Ecto neural progenitor cell (in vitro differentiated cells): Measurements from ENCODE around the gene DDX49.
"Not testable (repeated sequence)": the region's sequence is repeated elsewhere in the genome, so short reads cannot be mapped to it uniquely, and the experiment has no call there.

Experiments used
- DNase-seq: peaks from one replicate; pipeline ENCODE4 v3.0.0-alpha.2; 2018; ENCODE audit warnings: low spot score

The DDX49 gene

GRCh38 chr19:18910801-18911436, 8.6 kb upstream of the DDX49 start:
- DNase-seq = no peak

- DNase-seq = no peak
Measured at GRCh38 chr19:18912933-18913332, 6.6 kb upstream of the DDX49 start.

- DNase-seq = no peak
Measured at GRCh38 chr19:18913466-18913865, 6.0 kb upstream of the DDX49 start.

DNA sequence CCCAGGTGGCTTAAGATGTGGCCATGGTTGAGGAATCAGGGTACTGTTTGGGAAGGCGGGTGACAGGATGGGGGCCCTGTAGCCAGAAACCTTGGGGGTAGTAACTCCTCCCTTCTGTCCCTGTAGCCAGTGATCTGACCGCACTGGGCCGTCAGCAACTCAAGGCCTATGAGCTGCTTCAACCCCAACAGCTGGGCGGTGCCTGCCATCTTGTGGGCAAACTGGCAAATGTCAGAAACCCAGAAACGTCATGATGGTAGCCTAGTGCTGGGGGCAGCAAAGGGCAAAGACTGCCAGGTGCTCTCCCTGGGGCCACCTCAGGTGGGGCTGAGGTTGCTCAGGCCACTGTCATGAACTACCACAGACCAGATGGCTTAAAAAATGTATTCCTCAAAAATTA, 3.9 kb upstream of the DDX49 start:
- DNase-seq = no peak

DNA sequence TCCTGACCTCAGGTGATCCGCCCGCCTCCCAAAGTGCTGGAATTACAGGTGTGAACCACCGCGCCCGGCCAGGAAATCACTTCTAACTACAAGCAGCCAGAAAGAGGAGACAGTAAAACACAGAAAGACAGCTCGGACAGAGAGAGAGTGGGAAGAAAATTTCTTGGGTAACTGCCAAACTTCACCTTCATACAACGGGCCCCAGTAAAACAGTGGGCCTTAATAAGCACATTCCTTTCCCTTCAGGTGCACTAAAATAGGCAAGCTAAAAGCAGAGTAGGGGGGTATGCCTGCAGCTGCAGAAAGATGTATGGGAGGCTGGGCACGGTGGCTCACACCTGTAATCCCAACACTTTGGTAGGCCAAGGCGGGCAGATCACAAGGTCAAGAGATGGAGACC, 1.9 kb upstream of the DDX49 start:
- not testable (repeated sequence) for DNase-seq

- DNase-seq = no peak
Measured at GRCh38 chr19:18919900-18920214, 342 bp downstream of the DDX49 start.

GRCh38 chr19:18920400-18920799, 885 bp downstream of the DDX49 start:
- no peak for DNase-seq

DNA sequence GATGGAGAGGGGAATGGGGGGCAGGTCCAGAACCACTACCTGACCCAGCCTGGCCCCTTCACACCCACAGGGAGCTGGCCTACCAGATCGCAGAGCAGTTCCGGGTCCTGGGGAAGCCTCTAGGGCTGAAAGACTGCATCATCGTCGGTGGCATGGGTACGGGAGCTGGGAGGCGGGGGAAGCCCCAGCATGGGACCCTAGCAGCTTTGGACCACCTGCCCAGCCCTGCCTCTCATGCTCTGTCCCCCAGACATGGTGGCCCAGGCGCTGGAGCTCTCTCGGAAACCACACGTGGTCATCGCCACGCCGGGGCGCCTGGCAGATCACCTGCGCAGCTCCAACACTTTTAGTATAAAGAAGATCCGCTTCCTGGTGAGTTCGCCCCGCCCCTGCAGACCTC, 2.1 kb downstream of the DDX49 start:
- no peak for DNase-seq

DNA sequence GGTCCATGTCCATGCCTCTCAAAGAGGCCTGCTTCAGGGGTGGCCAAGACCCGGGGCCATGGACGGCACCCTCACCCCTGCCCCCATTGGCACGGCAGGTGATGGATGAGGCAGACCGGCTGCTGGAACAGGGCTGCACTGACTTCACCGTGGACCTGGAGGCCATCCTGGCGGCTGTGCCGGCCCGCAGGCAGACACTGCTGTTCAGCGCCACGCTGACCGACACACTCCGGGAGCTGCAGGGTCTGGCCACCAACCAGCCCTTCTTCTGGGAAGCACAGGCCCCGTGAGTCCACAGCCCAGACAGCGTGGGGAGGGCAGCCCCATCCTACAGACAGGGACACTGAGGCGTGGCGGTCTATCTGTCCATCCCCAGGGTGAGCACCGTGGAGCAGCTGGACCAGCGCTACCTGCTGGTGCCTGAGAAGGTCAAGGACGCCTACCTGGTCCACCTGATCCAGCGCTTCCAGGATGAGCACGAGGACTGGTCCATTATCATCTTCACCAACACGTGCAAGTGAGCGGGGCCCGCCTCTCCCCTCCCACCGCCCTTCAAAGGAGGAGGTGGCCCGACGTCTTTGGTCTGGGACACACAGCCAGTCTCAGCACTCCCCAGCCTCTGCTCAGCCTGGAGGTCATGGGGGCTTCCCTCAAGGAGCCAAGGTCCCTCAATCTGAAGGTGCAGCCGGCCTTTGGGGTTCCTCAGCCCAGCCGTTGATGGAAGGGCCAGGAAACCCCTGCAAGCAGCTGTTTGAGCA, 2.9 kb downstream of the DDX49 start:
- DNase-seq = no peak

- no peak for DNase-seq
Measured at GRCh38 chr19:18924684-18925213, 5.2 kb downstream of the DDX49 start.

DNA sequence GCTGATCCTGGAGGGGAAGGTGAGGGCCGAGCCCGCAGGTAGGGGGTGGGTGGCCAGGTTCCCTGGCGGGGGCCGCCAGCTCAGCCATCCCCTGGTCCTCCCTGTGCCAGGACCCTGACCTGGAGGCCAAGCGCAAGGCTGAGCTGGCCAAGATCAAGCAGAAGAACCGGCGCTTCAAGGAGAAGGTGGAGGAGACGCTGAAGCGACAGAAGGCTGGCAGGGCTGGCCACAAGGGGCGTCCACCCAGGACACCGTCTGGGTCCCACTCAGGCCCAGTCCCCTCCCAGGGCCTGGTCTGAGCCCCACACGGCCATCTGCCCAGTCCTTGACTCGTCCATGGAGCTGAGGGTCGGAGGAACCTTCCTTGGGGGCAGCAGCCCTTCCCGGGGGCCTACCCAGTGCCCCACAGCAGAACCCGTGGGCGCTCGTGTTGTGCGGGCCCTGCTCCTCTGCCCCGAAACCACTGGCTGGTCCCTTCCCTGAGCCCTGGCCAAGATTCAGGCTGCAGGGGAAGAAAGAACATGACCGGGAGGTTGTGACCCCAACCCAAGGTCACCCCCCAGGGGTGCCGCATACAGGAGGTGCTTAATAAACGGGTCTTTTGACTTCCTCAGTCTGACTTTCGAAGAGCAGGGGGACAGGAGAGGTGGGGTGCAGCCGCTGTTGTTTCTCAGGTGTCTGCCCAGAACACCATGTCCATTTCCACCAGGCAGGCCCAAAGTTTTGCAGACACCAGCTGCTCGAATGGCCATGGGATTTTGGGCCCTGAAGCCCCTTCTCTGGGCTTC, 8.7 kb downstream of the DDX49 start:
- DNase-seq = peak; percentile 40

DNA sequence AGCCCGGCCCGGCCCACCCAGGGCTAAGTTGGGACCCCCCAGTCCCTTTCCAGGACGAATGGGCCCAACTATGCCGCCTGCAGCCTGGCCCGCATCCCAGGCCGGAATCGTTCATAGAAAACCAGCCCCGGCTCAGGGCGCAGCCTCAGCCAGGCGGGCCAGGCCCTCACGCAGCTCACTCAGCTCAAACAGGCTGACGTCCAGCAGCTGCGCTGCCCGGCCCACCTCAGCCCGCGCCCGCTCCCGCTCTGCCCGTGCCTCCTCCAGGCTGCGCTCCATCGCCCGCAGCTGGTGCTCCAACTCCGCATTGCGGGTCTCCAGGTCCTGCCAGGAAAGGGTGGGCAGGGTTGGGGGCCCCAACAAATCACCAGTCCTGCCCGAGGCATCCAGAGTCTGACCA, 9.8 kb downstream of the DDX49 start:
- peak; percentile 41 for DNase-seq

DNA sequence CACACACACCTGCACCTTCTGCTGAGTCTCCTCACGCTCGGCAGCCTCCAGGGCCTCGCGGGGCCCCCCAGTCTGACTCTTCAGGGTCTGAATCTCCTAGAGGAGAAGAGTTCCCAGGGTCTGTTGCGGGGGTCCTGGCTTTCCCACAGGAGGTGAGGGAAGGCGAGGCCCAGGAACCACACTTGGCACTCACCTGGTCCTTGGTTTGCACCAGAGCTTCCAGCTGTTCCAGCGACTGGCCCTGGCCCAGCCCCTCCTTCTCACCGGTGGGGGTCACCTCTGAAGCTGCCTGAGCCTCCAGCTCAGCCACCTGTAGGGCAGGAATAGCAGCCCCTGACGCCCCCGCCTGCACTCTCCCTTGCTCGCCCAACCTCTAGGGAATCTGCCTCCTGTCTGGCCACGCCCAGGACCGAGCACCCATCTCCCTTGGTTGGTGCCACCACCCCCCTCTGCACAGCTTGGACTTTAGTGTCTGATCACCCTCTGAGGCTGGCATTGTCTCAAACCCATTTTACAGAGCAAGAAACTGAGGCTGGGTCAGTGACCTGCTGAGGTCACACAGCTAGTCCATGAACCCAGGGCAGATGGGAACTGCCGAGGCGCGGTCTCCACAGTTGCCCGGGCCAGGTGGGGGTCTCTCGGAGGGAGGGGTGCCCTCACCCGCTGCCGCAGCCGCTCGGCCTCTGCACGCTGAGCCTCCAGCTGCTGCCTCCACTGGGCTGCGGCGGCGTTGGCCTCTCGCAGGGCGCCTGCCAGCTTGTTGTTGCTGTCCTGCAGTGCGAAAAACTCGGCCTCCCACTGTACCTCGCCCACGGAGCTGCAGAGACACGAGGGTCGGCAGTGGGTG, 12.0 kb downstream of the DDX49 start:
- peak; percentile 39 for DNase-seq

- peak; percentile 96 for DNase-seq
Measured at GRCh38 chr19:18932216-18932841, 12.8 kb downstream of the DDX49 start.

DNA sequence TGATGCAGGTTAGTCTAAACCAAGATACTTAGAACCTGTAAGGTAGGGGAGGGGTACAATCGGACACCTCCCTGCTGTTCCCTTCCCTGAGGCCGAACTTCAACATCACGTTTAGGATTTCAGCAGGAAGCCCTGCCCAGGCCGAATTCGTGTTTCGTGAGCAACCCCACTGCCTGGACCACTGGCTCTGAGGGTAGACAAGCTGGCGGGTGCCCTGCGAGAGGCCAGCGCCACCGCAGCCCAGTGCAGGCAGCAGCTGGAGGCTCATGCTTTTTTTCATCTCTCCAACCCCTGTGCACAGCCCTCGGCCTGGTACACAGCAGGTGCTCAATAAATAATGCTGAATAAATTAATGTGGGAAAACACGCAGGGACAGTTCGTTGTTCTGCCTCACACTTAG, 13.8 kb downstream of the DDX49 start:
- no peak for DNase-seq

DNA sequence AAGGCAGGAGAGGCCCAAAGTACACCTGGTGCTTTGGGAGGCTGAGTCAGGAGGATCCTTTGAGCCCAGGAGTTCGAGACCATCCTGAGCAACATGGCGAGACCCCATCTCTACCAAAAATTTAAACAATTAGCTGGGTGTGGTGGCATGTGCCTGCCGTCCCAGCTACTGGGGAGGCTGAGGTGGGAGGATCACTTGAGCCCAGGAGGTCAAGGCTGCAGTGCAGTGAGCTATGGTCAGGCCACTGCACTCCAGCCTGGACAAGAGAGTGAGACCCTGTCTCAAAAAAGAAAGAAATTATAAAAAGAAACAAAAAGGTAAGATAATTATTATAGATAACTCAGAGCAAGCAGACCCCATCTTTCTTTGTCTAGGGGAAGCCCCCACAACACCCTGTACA, 19.6 kb downstream of the DDX49 start:
- no peak for DNase-seq

DNA sequence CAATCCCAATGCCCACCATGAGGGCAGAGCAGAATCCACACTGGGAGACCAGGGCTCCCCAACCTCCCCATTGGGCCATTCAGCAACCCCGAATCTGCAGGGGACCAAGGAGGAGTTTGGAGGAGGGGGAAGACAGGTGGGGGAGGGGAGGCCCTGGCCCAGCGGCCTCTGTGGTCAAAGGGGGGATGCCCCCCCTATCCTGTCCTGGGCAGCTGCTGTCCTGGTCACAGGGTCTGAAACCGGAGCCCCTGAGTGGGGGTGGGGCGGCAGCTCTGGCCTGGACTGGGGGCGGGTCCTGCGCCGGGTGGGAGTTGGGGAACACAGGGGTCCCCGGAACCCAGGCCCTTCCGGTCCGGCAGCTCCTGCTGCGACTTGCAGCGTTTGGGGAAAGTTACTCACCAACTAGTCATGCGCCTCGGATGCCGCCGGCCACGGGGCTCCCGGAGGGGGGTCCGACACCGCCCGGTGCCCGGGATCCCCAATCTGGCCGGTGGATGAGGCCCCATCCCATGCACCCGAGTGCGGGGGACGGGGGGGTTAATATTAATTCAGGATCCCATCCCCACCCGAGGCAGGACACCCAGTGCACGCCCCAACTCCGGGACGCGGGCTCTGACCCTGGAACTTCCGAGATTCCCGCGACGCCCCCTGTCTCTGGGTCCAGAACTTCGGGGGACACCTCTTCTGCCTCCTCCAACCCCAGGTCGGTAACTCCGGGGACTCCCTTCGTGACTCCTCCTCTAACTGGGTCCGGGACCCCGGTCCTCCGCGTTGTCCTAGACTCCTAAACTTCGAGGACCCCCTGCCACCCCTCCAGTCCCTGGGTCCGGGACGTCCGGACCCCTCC, 20.6 kb downstream of the DDX49 start:
- DNase-seq = peak; percentile 82

- peak; percentile 85 for DNase-seq
Measured at GRCh38 chr19:18940769-18941627, 21.5 kb downstream of the DDX49 start, which contains the start of gene HOMER3. Gene HOMER3 (minus strand): TSS chr19:18941217. CDS start chr19:18938982, 2,235 bp downstream.

DNA sequence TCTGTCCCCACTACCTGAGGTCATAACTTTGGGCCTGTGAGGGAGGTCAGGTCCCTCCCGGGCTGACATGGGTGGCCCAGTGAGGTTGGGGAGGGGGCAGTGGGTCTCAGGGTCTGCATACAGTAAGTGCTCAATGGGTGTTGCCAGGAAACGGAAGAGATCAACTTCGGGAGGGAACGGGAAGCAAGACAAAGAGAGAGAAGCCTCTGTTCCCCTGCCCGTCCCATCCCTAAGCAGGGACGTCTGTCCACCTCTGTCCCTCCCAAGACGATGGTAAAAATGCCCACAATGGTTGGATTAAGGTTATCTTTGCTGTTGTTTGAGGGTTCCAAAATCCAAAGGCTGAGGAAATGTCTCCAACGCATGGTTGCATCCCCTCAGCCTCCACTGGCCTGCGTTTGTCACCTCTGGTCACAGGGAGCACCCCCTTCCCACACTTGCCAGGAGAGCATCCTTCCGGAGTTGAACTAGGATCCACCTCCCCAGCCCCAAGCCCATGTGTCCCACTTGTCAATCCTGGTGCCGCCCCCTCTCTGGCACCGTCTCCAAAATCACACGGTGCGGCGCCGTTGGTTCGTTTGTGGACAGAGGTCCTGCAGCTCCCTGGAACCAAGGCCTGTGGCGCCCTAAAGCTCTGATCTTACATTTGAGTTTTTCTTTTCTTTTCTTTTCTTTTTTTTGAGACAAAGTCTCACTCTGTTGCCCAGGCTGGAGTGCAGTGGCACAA, 22.3 kb downstream of the DDX49 start:
- no peak for DNase-seq
